GM10847 (cell line): ENCODE measurements around the gene HOXC13.

ENCODE experiments used
- POLR2A ChIP-seq: IDR thresholded peaks from 2 replicates; pipeline ENCODE4 v1.6.1; 2011; ENCODE audit not compliant: insufficient read length; ENCODE audit errors: extremely low read depth

Gene HOXC13

DNA sequence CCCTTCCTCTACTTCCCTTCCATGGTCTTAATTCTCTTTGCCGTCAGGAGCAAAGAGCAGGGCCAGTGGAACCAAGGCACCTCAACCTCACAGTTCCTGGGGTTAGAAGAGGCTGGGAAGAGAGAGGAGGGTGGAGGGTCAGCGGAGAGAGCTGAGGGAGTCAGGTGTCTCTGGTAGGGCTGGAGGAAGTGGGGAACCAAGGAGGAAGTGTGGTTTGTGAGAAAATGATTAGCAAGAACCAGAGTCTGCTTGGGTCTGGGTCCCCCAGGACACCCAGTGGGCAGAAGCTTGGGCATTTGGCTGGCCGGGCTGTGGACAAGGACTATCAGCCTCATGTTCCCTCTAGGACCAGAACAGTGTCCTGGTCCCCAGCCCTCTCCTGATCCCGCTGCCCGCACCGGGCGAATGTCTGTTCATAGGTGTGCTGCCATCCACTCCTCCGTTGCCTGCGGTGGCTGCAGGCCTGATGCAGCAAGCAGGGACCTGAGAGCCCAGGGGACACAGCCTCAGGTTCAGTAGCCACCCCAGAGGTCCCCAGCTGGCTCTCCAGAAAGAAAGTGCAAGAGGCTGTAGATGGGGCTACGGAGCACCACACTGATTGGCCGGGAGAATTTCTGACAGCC is 18.4 kb downstream of the HOXC13 start:
- TF ChIP-seq POLR2A = no peak

GRCh38 chr12:53958128-53958527 is 19.5 kb downstream of the HOXC13 start:
- no peak for TF ChIP-seq POLR2A

DNA sequence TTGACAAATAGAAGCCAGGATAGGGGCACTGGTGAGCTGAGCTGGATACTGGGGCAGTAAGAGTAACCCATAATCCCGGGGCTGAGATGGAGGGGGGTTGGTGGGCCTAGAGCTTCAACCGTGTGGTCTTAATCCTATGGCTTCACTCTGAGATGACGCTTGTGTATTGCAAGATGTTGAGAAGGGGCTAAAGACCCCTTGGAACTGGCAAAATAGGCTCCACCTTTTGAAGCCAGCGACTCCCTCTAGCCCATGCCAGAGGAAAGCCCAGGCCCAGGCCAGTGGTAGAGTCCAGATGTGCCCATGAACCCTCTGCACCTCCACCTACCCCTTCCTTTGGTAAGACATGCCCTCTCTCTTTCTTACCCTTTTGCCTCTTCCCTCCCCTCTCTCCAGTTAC is 20.7 kb downstream of the HOXC13 start:
- no peak for TF ChIP-seq POLR2A

DNA sequence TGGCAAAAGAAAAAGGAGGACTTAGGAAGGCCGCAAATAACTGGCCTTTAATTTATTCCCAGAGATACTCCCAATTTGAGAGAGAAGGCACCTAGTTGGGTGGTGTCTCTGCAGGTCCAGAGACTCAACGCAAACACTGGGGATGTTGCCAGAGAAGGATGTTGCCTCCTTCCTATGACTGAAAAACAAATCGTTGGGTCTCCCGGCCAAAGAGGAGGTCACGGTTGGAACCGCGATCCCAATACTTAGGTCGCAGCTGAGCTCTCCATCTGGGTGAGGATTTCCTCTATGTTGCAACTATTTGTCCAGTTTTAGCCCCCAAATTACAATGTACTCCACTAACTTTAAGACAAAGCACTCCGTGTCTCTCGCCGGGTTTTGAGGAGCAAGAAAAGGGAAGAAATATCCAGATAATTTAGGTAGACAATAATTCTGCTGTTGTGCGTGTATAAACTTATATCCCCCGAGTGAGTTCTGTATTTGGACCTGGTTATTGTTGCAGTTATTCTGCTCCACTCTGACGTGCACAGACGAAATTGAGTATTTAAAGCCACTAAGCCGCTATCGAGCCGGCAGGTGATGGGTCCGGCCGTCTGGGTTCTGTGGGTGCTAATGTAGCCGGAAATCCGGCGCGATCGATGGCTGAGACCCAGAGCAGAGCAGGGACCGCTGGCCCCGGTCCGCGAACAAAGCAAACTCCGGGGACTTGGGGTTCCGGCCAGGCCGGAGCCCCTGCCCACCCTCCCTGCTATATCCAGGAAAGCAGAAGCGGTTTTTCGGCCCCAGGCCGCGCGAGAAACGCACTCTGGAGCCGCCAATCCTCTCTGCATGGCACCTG is 21.8 kb downstream of the HOXC13 start:
- TF ChIP-seq POLR2A = no peak

- no peak for TF ChIP-seq POLR2A
Observed at GRCh38 chr12:53961025-53961761, 22.6 kb downstream of the HOXC13 start.

DNA sequence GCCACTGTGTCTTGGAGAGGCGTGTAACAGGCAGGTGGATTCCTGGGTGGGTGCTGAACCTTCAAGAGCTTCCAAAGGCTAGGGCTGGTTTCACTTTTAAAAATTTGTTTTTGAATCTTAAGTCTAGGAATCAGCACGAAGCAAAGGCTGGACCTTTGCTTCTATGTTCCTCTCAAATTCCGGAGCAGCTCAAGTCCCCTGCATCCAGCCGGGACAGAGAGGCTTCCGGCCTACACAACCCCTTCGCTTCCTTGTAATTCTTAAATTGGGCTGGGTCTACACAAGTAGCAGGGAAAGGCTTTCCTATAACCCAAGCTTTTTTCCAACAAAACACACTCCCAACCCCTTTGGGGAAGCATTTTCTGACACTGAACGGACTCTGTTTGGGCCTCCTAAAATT is 24.4 kb downstream of the HOXC13 start:
- TF ChIP-seq POLR2A = no peak

GRCh38 chr12:53963434-53964314 is 25.0 kb downstream of the HOXC13 start:
- TF ChIP-seq POLR2A = no peak

DNA sequence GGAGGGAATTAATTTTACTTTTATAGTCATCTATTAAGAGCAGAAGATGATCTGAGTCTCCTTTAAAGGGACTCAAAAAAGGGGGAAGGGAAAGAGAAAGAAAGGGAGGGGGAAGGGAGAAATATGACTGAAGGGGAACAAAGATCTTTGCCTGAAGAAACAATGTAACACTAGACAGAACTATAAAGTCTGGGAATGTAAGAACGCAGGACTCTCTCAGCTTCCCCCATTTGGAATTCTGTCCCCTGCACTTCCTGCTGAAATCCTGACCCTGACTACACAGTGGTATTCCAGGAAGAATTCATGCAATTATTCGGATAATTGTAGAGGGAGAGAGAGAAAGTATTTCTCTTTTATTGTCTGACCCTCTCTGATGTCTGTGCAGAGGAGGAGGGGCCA is 25.7 kb downstream of the HOXC13 start:
- no peak for TF ChIP-seq POLR2A

DNA sequence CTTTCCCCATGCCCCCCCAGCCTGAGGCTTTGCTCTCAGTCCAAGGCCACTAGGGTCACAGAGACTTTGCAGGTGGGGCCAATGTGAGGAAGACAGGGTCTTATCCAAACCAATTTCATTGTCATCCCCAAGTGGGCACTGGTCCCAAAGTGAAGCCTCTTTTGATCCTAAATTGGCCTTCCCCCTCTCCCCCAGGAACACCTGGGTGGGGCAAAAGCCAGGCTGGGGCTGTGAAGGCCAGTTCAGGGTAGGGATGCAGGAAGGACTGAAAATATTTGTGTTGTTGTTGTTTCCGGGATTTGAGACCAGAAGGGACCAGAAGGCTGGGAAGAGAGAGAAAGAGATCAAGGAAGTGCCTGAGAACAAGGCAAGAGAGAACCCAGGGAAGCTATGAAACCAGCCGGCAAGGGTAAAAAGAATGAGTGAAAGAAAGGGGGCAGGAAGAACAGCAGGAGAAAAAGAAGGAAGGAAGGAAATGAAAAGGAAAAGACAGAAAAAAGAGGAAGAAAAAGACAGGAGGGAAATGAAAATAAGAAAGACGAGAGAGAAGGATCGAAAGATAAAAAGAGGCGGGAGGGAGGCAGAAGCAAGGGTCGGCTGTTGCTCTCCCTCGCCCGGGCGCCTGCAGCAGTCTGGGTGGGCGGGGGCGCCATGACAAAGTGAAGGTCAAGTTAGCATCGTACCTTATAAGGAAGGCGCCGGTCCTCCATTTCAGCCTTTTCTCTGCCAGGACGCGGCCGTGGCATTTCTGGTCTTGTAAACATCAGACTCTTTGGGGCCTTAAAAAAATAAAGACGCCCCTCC is 26.9 kb downstream of the HOXC13 start:
- no peak for TF ChIP-seq POLR2A

DNA sequence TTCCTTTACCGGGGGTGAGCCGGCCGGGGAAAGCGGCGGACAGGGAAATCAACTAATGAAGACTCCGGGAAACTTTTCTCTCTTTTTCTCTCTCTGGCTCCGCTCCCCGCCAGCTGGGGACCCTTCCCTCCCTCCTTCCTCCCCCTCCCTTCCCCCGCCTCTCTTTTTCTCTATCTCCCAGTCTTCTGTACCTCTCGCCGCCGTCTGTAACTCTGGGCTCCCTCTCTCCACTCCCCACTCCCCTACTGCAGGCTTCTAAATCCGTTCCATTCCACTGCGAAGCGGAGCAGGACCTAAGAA is 27.4 kb downstream of the HOXC13 start:
- TF ChIP-seq POLR2A = no peak

DNA sequence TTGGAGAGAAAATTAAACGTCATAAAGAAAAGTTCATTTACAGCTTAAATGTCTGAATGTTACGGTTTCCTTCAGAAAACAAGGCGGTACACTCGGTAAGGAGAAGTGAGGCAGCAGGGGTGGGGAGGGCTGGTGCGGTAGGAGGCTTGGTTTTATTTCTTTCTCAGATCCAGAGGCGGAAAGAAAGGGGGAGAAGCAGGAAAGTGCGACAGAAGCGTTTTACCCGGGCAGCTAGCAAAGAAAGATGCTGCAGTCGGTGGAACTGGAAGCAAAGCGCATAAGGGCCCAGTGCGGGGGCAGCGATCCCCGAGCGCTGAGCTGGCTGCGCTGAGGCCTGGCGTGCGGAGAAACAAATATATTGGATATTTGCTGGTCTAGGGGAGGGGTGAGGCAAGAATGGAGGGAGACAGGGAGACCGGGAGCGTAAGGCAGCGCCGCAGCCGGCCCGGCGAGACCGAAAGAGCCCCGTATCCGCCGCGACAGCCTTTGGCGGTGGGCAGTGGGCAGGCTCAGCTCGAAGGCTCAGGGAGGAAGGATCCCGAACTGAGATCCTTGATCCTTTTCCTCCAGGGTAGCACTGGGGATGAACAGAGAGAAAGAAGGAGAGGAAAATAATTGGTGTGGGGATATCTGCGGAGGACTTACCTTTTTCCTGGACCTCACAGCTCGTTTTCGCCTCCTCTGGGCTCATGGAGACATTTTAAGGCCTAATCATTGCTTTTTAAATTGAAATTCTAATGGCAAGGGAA is 27.9 kb downstream of the HOXC13 start:
- TF ChIP-seq POLR2A = no peak

- TF ChIP-seq POLR2A = no peak
Observed at GRCh38 chr12:53967421-53967925, 28.8 kb downstream of the HOXC13 start.

DNA sequence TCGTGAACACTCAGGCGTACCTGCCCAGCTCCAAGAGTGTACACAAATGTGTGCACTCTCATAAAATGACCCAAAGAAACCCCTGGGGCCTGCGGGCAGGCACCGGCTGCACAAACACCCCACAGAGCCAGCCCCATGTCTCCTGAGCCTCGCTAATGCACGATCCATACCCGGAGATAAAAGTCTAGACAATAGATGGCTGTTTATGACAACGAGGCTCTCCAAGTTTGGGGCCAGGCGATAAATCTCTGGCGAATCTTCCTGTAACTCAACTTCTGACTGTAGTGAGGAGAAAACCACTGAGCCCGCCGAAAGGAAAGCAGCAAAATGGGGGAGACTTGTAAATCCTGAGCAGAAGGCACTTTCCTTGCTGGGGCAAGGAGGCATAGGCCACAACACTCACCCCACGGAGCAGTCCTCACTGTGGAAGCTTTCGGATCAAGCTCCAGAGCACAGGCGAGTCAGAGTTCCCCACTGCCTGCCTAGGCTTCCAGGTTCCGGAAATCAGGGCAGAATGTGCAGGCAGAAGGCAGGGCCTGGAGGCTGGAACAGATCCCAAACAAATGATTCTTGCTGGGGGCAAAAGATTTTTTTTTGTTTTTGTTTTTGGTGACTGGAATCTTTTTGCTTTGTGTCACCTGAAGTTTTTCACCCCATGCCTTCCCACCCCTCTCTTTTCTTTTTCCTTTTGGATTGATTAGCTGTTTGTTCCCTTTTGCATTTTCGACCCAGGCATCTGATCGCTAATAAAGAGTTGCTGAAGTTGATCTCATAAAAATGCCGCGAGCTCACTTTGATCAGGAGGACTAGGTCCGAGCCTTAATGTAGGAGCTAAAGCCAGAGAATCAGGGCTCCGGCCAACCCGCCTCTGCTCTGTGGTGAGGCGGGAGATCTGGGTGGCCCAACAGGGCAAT is 29.8 kb downstream of the HOXC13 start:
- no peak for TF ChIP-seq POLR2A
